Astrocyte (in vitro differentiated cells and primary cell): ENCODE data around the gene TUBA3C. TPM values are rescaled to one million over a fixed set of nuclear protein-coding genes. Genes with fewer than 3 reads are reported as not detected.

ENCODE experiments used
- DNase-seq: peaks from one replicate; pipeline ENCODE4 v3.0.0-alpha.2; 2010; ENCODE audit warnings: low read depth
- FAIRE-seq: peaks from 2 replicates; lab custom pipeline; 2011; peaks lifted over from hg19 to GRCh38; lab: Jason Lieb, UNC
- H2AFZ ChIP-seq: 2 replicates; pipeline ENCODE4 v1.6.0; 2012; ENCODE audit warnings: low read depth, low read length, inconsistent platforms
- H3K27ac ChIP-seq: 2 replicates; pipeline ENCODE4 v1.5.1; 2011; ENCODE audit warnings: low read depth, low read length, inconsistent platforms
- H3K27me3 ChIP-seq: 2 replicates; pipeline ENCODE4 v1.6.0; 2011; ENCODE audit warnings: low read length, inconsistent platforms; ENCODE audit not compliant: insufficient read depth
- H3K36me3 ChIP-seq: 2 replicates; pipeline ENCODE4 v1.5.1; 2011; ENCODE audit warnings: low read length, inconsistent platforms; ENCODE audit not compliant: insufficient read depth
- H3K4me1 ChIP-seq: 2 replicates; pipeline ENCODE4 v1.5.1; 2011; ENCODE audit warnings: low read length, inconsistent platforms; ENCODE audit not compliant: insufficient read depth
- H3K4me2 ChIP-seq: 2 replicates; pipeline ENCODE4 v1.6.0; 2012; ENCODE audit warnings: low read length, inconsistent platforms
- H3K4me3 ChIP-seq: 2 replicates; pipeline ENCODE4 v1.5.1; 2011; ENCODE audit warnings: low read depth, mild to moderate bottlenecking, low read length, inconsistent platforms; ENCODE audit not compliant: insufficient read depth
- H3K79me2 ChIP-seq: 2 replicates; pipeline ENCODE4 v1.6.0; 2012; ENCODE audit warnings: mild to moderate bottlenecking, low read length, inconsistent platforms; ENCODE audit not compliant: insufficient read depth
- H3K9ac ChIP-seq: 2 replicates; pipeline ENCODE4 v1.6.0; 2012; ENCODE audit warnings: mild to moderate bottlenecking, low read length, inconsistent platforms
- H3K9me3 ChIP-seq: 2 replicates; pipeline ENCODE4 v1.5.1; 2012; ENCODE audit warnings: low read depth, mild to moderate bottlenecking, low read length, inconsistent platforms; ENCODE audit not compliant: insufficient read depth
- H4K20me1 ChIP-seq: 2 replicates; pipeline ENCODE4 v1.6.0; 2012; ENCODE audit warnings: low read length, inconsistent platforms; ENCODE audit not compliant: insufficient read depth
- H3K27ac Mint-ChIP-seq: one replicate; pipeline ENCODE4 v1.8.0; 2021; ENCODE audit warnings: mild to moderate bottlenecking, mixed read lengths; ENCODE audit not compliant: unreplicated experiment
- H3K27me3 Mint-ChIP-seq: one replicate; pipeline ENCODE4 v1.8.0; 2021; ENCODE audit warnings: low read depth, mixed read lengths; ENCODE audit not compliant: unreplicated experiment
- H3K36me3 Mint-ChIP-seq: one replicate; pipeline ENCODE4 v1.8.0; 2021; ENCODE audit warnings: low read depth, mixed read lengths; ENCODE audit not compliant: unreplicated experiment
- H3K4me1 Mint-ChIP-seq: one replicate; pipeline ENCODE4 v1.8.0; 2021; ENCODE audit warnings: low read depth, mixed read lengths; ENCODE audit not compliant: unreplicated experiment
- H3K4me3 Mint-ChIP-seq: one replicate; pipeline ENCODE4 v1.8.0; 2021; ENCODE audit warnings: mild to moderate bottlenecking, moderate library complexity, mixed read lengths; ENCODE audit not compliant: unreplicated experiment
- H3K9me3 Mint-ChIP-seq: one replicate; pipeline ENCODE4 v1.8.0; 2021; ENCODE audit warnings: mild to moderate bottlenecking, mixed read lengths; ENCODE audit not compliant: unreplicated experiment
- EZH2 ChIP-seq: IDR thresholded peaks from 2 replicates; pipeline ENCODE4 v1.6.1; 2012; ENCODE audit warnings: mild to moderate bottlenecking, low read length, inconsistent platforms; ENCODE audit not compliant: insufficient read depth
- total RNA-seq: library from RNA; stranded (reverse); gene quantifications from 2 replicates; pipeline ENCODE4 v1.2.1, GENCODE V29; 2021
- TF ChIP-seq, protein P1 (sequence below): IDR thresholded peaks from 2 replicates; pipeline ENCODE4 v1.5.1; 2011; ENCODE audit warnings: low read depth, mild to moderate bottlenecking, inconsistent platforms, low read length, moderate library complexity; ENCODE audit not compliant: insufficient read depth

Gene TUBA3C
- total RNA-seq, 1 donor from 2014 or later: not detected

DNA sequence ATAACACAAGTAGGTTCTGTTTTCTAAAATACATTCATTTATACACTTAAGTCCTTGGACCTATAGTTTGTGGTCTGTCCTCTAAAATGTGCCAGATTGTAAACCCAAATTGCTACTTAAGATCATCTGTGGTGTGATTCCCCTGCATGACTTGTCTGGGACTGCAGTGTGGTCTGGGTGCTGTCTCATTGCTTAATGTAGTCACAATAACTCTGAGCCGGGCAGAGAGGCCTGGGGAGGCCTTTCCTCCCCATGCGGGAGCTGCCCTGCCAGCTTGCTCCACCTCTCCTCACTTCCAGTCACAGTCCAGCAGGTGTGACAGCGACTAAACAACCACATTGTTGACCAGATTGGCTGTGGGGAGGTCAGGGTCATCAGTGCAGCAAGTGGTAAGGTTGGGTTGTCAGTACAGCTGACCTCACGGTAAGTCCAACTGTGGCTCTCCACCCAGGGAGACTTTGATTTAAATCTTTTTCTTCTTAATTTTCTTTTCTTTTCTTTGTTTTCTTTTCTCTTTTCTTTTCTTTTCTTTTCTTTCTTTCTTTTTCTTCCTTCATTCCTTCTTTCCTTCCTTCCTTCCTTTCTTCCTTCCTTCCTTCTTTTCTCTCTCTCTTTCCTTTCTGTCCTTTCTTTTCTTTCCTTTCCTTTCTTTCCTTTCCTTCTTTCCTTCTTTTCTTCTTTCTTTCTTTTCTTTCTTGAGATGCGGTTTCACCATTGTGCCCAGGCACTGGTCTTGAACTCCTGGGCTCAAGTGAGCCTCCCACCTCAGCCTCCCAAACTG is 4.4 kb upstream of the TUBA3C start:
- Mint-ChIP-seq H3K4me3 (no peak overlapping the region), H3K27ac (no peak overlapping the region), H3K9me3 (peaks cover 14% of the 10 kb centered on the region), H3K4me1 (no peaks in the 10 kb centered on the region), H3K36me3 (no peaks in the 10 kb centered on the region), H3K27me3 (no peaks in the 10 kb centered on the region)
- H4K20me1 ChIP-seq: no peaks in the 10 kb centered on the region
- no peak overlapping the region for H2AFZ ChIP-seq
- no peak overlapping the region for H3K9ac ChIP-seq
- no peaks in the 10 kb centered on the region for H3K36me3 ChIP-seq
- H3K4me3 ChIP-seq: no peak overlapping the region
- TF ChIP-seq EZH2: no peak
- TF ChIP-seq, protein P1, sequence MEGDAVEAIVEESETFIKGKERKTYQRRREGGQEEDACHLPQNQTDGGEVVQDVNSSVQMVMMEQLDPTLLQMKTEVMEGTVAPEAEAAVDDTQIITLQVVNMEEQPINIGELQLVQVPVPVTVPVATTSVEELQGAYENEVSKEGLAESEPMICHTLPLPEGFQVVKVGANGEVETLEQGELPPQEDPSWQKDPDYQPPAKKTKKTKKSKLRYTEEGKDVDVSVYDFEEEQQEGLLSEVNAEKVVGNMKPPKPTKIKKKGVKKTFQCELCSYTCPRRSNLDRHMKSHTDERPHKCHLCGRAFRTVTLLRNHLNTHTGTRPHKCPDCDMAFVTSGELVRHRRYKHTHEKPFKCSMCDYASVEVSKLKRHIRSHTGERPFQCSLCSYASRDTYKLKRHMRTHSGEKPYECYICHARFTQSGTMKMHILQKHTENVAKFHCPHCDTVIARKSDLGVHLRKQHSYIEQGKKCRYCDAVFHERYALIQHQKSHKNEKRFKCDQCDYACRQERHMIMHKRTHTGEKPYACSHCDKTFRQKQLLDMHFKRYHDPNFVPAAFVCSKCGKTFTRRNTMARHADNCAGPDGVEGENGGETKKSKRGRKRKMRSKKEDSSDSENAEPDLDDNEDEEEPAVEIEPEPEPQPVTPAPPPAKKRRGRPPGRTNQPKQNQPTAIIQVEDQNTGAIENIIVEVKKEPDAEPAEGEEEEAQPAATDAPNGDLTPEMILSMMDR: no peak
- H3K27ac ChIP-seq: no peak overlapping the region
- peaks cover 8% of the 10 kb centered on the region for H3K9me3 ChIP-seq
- H3K79me2 ChIP-seq: no peaks in the 10 kb centered on the region
- DNase-seq (no peak), FAIRE-seq (no peak)
- no peak overlapping the region for H3K4me2 ChIP-seq
- no peaks in the 10 kb centered on the region for H3K27me3 ChIP-seq
- H3K4me1 ChIP-seq: no peaks in the 10 kb centered on the region

DNA sequence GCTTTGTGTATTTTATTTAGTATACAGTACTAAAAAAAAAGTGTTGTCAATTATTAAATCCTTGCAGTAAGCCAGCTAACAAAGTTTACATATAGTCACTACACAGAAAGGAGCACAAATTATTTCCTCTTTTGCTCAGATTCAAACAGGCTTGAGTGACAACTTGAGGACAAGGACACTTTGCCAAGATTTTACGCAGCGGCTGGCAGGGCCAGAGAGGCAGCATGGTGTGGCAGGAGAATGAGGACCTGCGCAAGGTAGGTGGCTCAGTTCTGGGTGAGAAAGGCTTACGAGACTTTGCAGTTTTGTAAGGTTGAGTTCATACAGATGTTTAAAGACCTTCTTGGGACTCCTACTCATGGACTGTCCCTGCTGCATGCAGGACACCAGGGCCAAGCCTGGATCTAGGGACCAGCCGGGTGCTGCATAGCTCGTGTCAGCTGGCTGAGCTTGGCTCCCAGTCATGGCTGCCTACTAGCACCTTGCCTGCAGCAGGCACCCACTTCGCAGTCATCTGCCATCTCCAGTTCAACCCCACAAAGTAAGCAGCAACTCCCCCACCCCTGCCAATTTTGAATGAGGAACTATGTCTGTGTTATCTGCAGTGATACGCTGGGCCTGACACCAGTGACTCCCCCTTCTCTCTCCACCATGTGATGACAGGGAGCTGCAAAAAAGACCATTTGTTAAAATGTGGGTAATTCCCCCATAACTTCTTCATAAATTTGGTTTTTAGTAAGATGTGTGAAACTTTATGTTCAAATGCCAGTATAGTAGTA is 3.7 kb upstream of the TUBA3C start:
- H3K27me3 ChIP-seq: no peaks in the 10 kb centered on the region
- H4K20me1 ChIP-seq: no peaks in the 10 kb centered on the region
- DNase-seq (no peak), FAIRE-seq (no peak)
- Mint-ChIP-seq H3K27me3 (no peaks in the 10 kb centered on the region), H3K4me1 (no peaks in the 10 kb centered on the region), H3K36me3 (no peaks in the 10 kb centered on the region), H3K9me3 (peaks cover 14% of the 10 kb centered on the region), H3K4me3 (no peak overlapping the region), H3K27ac (no peak overlapping the region)
- no peak overlapping the region for H3K27ac ChIP-seq
- TF ChIP-seq EZH2: no peak
- TF ChIP-seq, protein P1: no peak
- no peak overlapping the region for H2AFZ ChIP-seq
- H3K36me3 ChIP-seq: no peaks in the 10 kb centered on the region
- H3K79me2 ChIP-seq: no peaks in the 10 kb centered on the region
- no peaks in the 10 kb centered on the region for H3K4me1 ChIP-seq
- H3K9ac ChIP-seq: no peak overlapping the region
- no peak overlapping the region for H3K4me2 ChIP-seq
- peaks cover 8% of the 10 kb centered on the region for H3K9me3 ChIP-seq
- H3K4me3 ChIP-seq: no peak overlapping the region

DNA sequence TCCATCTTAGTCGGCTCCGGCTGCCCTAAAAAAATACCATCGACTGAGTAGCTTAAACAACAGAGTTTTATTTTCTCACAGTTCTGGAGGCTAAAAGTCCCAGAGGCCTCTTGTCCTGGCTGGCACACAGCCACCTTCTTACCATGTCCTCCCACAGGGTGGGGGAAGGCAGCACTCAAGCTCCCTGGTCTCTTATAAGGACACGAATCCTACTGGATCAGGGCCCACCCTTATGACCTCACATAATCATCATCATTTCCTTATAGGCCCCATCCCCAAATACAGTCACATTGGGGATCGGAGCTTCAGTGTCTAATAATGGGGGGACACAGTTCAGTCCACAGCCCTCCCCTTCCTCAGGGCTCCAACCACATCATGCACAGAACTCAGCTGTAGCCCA is 2.6 kb upstream of the TUBA3C start:
- no peak overlapping the region for H3K9ac ChIP-seq
- H3K4me3 Mint-ChIP-seq: no peak overlapping the region
- no peaks in the 10 kb centered on the region for H3K4me1 ChIP-seq
- no peaks in the 10 kb centered on the region for H4K20me1 ChIP-seq
- no peak overlapping the region for H2AFZ ChIP-seq
- no peaks in the 10 kb centered on the region for H3K27me3 ChIP-seq
- DNase-seq (no peak), FAIRE-seq (no peak)
- no peaks in the 10 kb centered on the region for H3K36me3 Mint-ChIP-seq
- H3K4me3 ChIP-seq: no peak overlapping the region
- H3K4me1 Mint-ChIP-seq: no peaks in the 10 kb centered on the region
- H3K4me2 ChIP-seq: no peak overlapping the region
- H3K79me2 ChIP-seq: no peaks in the 10 kb centered on the region
- H3K36me3 ChIP-seq: no peaks in the 10 kb centered on the region
- H3K9me3 ChIP-seq: peaks cover 8% of the 10 kb centered on the region
- H3K27me3 Mint-ChIP-seq: no peaks in the 10 kb centered on the region
- H3K27ac Mint-ChIP-seq: no peak overlapping the region
- TF ChIP-seq, protein P1: no peak
- no peak for TF ChIP-seq EZH2
- no peak overlapping the region for H3K27ac ChIP-seq
- peaks cover 17% of the 10 kb centered on the region for H3K9me3 Mint-ChIP-seq
